ENCODE measurements around the gene CACNA2D3.

Gene CACNA2D3

DNA sequence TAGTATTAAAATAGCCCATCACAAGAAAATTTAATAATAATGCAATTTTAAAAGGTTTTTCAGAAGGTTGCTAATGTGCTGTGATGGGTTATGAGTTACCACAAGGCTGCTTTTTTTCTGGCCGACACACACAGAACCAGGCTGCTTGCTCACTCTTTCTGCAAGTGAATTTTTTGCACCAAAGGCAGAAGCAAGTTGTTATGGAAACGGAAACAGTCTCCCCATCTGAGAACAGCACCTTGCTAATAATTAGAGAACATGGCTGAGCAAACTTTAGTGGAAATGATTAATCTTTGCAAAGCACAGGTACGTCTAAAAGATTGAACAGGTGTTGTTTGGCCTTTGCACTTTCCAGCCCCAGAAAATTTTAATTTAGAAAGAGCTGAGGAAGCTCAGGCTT, 51.0 kb downstream of the CACNA2D3 start:
- no peak for DNase-seq

DNA sequence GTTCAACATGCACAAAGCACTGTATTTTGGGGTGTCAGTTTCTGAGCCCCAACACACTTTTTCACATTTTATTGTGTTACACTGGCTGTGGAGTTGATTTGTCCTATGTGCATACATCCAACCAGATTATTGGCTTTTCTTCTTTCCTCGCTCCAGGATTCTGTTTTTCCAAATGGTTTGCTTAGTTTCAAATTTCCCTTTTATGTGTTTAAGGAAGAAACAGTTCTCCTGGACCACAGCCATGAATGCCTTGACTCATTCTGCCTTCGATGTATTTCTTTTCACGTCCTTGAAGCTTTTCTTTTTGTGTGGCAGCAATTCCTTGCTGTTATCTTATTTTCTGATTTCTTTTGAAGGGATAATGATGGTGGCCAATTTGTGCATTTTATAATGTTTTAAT, 53.8 kb downstream of the CACNA2D3 start:
- no peak for DNase-seq

DNA sequence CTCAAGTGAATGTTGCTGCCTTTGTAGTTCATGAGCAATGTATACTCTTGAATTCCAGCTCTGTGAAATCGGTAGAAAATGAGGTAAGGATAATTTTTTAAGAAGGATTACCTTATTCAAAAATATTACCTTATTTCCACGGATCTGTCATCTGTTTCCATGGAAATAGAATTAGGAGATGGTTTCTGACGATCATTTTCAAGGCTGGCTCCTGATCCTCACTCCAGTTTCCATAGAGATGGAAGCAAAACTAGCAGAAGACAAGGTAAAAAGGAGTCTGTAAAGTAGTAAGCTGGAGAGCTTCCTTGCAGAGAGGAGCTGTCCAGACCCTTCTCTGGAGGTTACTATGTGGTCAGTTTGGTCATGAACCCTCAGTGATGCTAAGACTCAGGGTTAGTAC, 55.5 kb downstream of the CACNA2D3 start:
- no peak for DNase-seq

GRCh38 chr3:54178376-54178775, 56.0 kb downstream of the CACNA2D3 start:
- no peak for DNase-seq

DNA sequence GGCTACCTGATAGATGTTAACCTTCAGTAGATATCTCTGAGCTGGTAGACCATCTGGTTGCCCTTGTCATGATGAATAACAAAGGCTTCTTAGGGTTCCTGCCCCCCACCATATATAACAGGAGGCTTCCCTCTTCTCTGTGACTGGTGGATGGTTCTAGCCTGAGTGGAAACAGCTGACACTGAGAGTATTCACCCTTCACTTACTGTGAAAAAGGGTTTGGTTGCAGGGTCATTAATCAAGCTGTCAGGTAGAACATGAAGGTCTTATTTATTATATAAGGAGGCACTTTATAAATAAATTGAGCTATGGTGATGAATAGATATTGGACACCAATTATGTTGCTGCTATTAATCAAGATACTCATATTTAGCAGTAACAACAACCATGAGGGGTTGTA, 58.6 kb downstream of the CACNA2D3 start:
- DNase-seq, result no peak

DNA sequence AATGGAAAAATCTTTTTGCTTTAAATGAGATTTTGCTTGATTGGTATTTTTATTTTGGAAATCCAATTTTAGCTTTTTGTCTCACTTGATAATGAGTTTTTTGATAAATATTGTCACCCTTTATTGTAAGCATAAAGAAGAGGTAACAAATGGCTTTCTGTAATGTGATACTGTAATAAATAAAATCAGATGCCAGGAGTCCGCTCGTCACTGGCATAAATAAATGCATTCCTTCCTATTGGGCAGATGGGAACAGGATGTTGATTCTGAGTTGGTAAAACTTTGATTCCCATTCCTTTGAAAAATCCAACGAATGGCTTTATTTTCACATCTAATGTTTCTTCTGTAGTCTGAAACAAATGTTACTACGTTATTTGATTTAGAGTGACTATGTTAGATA, 59.9 kb downstream of the CACNA2D3 start:
- no peak for DNase-seq

DNA sequence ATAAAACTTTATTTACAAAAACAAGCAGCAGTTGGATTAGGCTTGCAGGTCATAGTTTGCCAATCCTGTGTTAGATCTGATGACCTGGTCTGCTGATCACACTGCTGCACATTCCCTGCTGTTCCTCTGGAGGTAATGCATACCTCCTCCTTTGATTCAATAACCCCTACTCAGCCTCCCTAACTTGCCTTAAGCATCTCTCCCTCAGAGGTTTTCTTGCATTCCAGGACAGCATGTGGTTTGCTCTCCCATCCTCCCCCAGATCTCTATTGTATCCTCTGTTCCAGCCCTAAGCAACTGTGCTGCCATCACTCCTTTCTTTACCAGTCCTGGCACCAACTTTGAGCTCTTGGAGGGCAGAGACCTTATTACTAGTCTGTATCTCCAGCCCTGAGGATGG, 63.4 kb downstream of the CACNA2D3 start:
- no peak for DNase-seq

DNA sequence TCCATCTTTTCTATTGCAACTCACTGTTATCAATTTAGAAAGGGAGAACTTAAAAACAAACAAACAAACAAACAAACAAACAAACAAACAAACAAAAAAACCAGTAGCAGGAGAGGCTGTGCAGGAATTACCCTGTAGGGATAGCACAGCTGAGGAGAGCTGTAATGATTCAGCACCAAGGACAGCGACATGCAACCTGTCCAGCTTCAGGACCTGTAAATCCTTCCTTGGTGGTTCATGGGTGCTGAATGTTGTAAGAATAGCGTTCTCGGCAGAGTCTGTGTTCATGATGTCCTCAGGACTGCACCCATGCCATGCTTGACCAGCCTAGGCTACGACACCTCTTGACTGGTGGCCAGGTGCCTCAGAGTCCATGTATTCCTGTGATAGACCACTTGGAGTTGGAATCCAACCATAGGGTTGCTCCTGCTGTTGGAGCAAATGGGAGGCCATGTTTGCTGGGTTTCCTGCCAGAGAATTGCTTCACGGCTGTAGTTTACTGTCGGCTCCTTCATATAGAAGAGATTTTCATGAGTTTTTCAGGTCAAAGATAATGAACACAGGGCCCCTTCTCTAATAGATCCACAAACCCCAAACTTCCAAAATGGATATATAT, 65.9 kb downstream of the CACNA2D3 start:
- no peak for DNase-seq

GRCh38 chr3:54191220-54191619, 68.9 kb downstream of the CACNA2D3 start:
- no peak for DNase-seq

- DNase-seq, result no peak
Observed at GRCh38 chr3:54192026-54192425, 69.7 kb downstream of the CACNA2D3 start.

DNA sequence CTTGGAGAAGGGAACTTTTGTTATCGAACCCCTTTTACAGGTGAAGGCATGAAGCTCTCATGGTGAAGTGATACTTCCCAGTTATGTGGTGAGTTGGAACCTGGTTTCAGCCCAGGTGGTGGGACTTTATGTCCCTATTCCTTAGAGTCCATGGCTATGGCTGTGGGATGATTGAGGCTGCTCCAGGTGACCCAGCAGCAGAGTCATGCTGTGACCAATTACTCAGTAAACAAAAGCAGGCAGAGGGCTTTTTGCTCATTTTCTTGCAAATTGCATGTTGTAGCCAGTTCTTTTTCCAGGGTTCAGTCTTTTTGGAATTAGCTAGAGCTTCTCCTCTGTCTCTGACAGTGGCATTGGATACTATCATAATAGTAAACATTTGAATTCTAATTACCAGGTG, 70.7 kb downstream of the CACNA2D3 start:
- no peak for DNase-seq

GRCh38 chr3:54196360-54196991, 74.1 kb downstream of the CACNA2D3 start:
- DNase-seq, result no peak

- DNase-seq, result no peak
Observed at GRCh38 chr3:54197509-54197908, 75.2 kb downstream of the CACNA2D3 start.

DNA sequence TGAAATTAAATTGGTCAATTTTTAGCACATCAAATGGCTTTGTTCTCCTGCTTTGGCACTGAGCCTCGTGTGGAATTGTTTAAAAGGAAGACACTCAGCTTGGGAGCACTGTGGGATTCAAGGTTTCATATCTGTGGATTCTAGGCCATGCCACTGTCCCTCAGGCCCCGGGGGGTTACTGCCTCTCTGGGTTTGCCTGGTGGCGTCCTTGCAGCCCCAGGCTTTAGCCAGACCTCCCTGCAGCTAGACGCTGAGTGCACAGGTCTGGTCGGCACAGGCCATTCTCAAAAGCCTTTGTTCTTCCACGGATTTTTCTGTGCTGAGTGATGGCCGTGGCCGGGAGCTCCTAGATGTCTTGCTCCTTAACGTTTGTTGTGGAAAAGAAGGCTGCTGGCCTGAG, 76.2 kb downstream of the CACNA2D3 start:
- no peak for DNase-seq

GRCh38 chr3:54202054-54202453, 79.7 kb downstream of the CACNA2D3 start:
- DNase-seq, result no peak

DNA sequence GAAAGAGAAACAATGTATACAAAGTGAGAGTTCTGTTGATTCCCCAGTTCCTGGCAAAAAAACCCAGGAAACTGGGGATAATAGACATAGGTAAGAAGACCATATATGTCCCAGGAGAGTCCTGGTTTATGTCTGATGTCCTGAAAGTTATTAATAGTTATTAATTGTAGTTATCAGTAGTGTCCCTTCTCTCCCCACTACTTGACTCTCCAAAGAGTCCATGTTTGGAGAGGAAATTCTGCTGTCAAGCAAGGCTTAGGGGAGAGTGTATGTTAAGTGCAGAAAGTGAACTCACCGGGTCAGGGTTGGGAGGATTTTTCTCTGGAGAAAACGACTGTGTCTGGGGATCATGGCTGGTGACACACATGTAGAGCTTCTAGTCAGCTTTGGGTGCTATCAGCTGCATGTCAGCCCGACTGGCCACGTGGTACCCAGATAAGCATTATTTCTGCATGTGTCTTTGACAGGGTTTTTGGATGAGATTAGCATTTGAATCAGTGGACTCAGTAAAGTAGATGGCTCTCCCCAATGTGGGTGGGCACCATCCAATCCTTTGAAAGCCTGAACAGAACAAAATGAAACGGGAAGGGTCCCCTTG, 80.4 kb downstream of the CACNA2D3 start:
- no peak for DNase-seq

- no peak for DNase-seq
Observed at GRCh38 chr3:54206874-54207273, 84.5 kb downstream of the CACNA2D3 start.

DNA sequence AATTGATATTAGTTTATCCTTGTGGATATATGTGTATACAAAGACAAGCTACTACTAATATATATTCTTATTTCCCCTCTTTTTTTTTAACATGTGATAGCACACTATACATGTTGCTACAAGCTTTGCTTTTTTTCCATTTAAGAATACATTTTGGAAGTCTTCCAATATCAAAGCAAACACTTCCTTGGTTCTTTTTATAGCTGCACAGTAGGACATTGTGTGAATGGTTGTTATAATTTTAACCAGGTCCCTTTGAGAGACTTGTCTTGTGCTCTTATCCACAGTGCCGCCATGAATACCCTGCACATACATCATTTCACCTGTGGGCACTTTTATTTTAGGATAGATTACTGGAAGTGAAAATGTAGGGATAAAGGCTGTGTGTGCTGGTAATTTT, 88.7 kb downstream of the CACNA2D3 start:
- DNase-seq, result no peak

GRCh38 chr3:54212723-54213122, 90.4 kb downstream of the CACNA2D3 start:
- no peak for DNase-seq

- no peak for DNase-seq
Observed at GRCh38 chr3:54213907-54214306, 91.6 kb downstream of the CACNA2D3 start.

DNA sequence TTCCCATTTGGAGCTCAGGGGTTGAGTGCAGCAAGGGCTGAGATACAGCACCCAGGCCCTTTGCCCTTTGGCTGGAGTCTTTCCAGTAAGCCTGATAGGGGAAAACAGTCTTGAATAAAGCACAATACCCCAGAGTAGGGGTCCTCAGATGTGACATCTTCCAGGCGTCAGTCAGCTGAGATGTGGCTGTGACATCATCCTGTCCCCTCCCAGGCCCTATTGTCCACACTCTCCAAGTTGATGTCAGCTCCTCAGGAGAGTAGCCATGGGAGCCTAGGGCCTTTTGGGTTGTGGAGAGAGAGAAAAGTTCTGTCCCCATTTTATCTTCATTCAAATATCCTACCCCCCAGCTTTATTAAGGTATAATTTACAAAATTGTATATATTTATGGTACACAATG, 92.5 kb downstream of the CACNA2D3 start:
- DNase-seq, result no peak

DNA sequence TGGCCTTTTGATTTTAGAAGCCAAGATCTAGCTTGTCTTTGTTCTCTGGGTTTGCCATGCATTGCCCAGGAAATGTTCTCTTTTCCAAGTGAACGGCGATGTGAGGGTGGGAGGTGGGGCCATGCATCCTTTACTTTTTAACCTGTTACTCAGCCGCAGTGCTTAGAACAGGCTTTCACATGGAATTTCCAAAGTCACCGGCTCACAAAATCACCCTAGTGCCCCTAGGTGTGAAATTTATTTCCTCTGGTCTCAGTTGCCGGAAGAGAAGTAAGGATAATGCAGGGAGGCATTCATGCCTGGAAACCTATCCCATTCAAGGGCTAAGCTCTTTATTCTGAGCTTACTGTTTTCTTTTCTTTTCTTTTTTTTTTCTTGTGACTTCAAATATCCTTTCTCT, 93.2 kb downstream of the CACNA2D3 start:
- DNase-seq, result no peak

DNA sequence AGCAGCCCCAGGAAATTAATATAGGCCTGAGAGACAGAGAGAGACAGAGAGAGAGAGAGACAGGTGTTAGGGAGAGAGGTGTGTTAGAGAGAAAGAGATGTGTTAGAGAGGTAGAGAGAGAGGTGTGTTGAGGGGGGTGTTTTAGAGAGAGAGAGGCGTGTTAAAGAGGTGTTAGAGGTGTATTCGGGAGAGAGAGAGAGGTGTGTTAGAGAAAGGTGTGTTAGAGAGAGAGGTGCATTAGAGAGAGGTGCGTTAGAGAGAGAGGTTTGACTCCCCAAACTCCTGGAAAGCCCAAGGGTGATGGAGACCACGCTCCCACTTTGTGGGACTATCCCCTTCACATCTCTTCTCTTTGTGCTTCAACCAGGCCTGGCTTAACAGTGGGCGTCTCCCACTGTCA, 95.5 kb downstream of the CACNA2D3 start:
- DNase-seq, result no peak

DNA sequence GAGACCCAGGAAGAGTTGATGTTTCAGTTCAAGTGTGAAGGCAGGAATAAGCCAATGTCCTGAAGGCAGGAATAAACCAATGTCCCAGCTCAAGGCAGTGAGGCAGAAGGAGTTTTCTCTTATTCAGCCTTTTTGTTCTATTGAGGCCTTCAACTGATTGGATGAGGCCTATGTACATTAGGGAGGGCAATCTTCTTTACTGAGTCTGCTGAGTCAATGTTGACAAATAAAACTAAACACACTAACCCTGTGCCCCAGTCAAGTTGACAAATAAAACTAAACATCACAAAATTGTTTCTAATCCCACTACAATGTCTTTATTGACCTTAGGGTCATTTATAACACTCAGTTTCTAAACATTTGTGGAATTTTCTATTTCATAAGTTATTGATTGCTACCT, 100.0 kb downstream of the CACNA2D3 start:
- DNase-seq, result no peak

DNA sequence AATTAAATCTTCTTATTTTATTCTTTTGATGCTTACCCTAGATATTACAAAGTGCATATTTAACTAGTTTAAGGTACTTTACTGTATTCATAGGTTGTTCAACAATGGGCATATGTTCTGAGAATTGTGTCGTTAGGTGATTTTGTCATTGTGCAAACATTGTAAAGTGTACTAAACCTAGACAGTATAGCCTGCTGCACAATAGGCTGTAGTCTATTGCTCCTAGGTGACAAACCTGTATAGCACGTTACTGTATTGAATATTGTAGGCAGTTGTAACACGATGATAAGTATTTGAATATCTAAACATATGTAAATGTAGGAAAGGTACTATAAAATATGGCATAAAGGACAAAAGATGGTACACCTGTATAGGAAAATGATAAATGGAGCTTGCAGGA, 100.7 kb downstream of the CACNA2D3 start:
- no peak for DNase-seq

Measured in CD4-positive, alpha-beta T cell treated with Interferon gamma for 1 hour (primary cell).